IPS-18a (cell line): ENCODE data around the gene FUT9.
A peak's percentile ranks its signal among the peaks of the same experiment; 100 is the strongest.

Source experiments
- H3K27ac ChIP-seq: one replicate; pipeline ENCODE4 v1.5.1; 2013; ENCODE audit warnings: low read length
- H3K27me3 ChIP-seq: one replicate; pipeline ENCODE4 v1.6.1; 2013; ENCODE audit warnings: mild to moderate bottlenecking, low read length; ENCODE audit not compliant: control insufficient read depth, insufficient read depth
- H3K36me3 ChIP-seq: one replicate; pipeline ENCODE4 v1.6.1; 2013; ENCODE audit warnings: low read depth, low read length; ENCODE audit not compliant: control insufficient read depth
- H3K4me1 ChIP-seq: one replicate; pipeline ENCODE4 v1.6.1; 2013; ENCODE audit warnings: low read depth, low read length; ENCODE audit not compliant: control insufficient read depth
- H3K4me3 ChIP-seq: one replicate; pipeline ENCODE4 v1.5.1; 2013; ENCODE audit warnings: low read length
- H3K9ac ChIP-seq: one replicate; pipeline ENCODE4 v1.6.1; 2013; ENCODE audit warnings: mild to moderate bottlenecking, low read length, moderate library complexity
- H3K9me3 ChIP-seq: one replicate; pipeline ENCODE4 v1.6.1; 2013; ENCODE audit warnings: low read depth, low read length; ENCODE audit not compliant: control insufficient read depth

Gene FUT9

DNA sequence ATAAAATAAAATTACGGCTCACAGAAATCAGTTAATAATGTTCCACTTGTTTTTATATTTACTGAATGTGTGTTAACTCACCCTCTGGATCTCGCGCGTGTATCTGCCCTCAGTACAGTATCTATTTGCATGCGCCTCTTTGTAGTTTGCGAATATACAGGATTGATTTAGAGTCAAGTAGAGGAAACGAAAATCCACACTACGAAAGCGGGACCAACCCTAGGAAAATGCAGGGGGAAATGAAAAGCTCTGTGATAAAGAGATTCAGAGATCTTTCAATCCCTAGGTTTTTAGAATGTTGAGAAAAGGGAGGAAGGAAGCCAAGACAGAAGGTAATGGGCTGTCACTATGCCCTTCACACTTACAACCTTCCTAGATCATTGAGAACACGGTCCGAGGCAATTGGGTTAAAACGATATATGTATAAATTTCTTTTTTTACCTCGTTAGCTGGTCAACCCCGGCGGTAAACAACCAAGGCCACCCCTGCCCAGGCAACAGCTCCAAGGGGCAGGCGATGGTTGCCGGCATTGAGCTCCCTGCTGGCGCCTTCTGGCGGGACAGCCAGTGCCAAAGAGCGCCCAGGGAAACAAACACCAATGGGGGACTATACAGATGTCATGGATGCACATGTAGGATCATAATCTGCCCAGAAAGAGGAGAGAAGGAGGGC lies 792 bp upstream of the FUT9 start:
- peak overlapping the region; percentile 81 for H3K4me3 ChIP-seq
- H3K36me3 ChIP-seq = no peaks in the 10 kb centered on the region
- H3K9me3 ChIP-seq = no peaks in the 10 kb centered on the region
- H3K27ac ChIP-seq = peak overlapping the region; percentile 47
- peak overlapping the region; percentile 75 for H3K9ac ChIP-seq
- peaks cover 22% of the 10 kb centered on the region for H3K4me1 ChIP-seq
- H3K27me3 ChIP-seq = peaks cover 31% of the 10 kb centered on the region

GRCh38 chr6:96016334-96017069 lies 728 bp downstream of the FUT9 start:
- Histone ChIP-seq H3K9ac (peak overlapping the region; percentile 75), H3K9me3 (no peaks in the 10 kb centered on the region), H3K27me3 (peaks cover 31% of the 10 kb centered on the region), H3K36me3 (no peaks in the 10 kb centered on the region), H3K4me1 (peaks cover 22% of the 10 kb centered on the region), H3K4me3 (peak overlapping the region; percentile 81), H3K27ac (no peak overlapping the region)

- Histone ChIP-seq H3K4me3 (peak overlapping the region; percentile 81), H3K27me3 (peaks cover 31% of the 10 kb centered on the region), H3K9ac (no peak overlapping the region), H3K36me3 (no peaks in the 10 kb centered on the region), H3K4me1 (peaks cover 22% of the 10 kb centered on the region), H3K27ac (no peak overlapping the region), H3K9me3 (no peaks in the 10 kb centered on the region)
These were observed 1.2 kb downstream of the FUT9 start for GRCh38 chr6:96017070-96017359.

GRCh38 chr6:96022225-96022624 lies 6.5 kb downstream of the FUT9 start:
- no peaks in the 10 kb centered on the region for H3K36me3 ChIP-seq
- H3K4me1 ChIP-seq = peaks cover 2% of the 10 kb centered on the region
- H3K9ac ChIP-seq = no peak overlapping the region
- no peaks in the 10 kb centered on the region for H3K9me3 ChIP-seq
- no peak overlapping the region for H3K4me3 ChIP-seq
- H3K27me3 ChIP-seq = peaks cover 7% of the 10 kb centered on the region
- H3K27ac ChIP-seq = no peak overlapping the region

- Histone ChIP-seq H3K27ac (no peak overlapping the region), H3K9ac (no peak overlapping the region), H3K36me3 (no peaks in the 10 kb centered on the region), H3K9me3 (no peaks in the 10 kb centered on the region), H3K4me1 (peaks cover 4% of the 10 kb centered on the region), H3K4me3 (no peak overlapping the region), H3K27me3 (no peaks in the 10 kb centered on the region)
These were observed 16.9 kb downstream of the FUT9 start for GRCh38 chr6:96032661-96033060.

- no peak overlapping the region for H3K9ac ChIP-seq
- no peak overlapping the region for H3K4me3 ChIP-seq
- no peaks in the 10 kb centered on the region for H3K27me3 ChIP-seq
- no peak overlapping the region for H3K27ac ChIP-seq
- H3K4me1 ChIP-seq = peaks cover 10% of the 10 kb centered on the region
- no peaks in the 10 kb centered on the region for H3K9me3 ChIP-seq
- H3K36me3 ChIP-seq = no peaks in the 10 kb centered on the region
These were observed 35.8 kb downstream of the FUT9 start for GRCh38 chr6:96051555-96051954.

- no peaks in the 10 kb centered on the region for H3K4me1 ChIP-seq
These were observed 42.3 kb downstream of the FUT9 start for GRCh38 chr6:96058082-96058481.

GRCh38 chr6:96059586-96059985 lies 43.8 kb downstream of the FUT9 start:
- H3K36me3 ChIP-seq = no peaks in the 10 kb centered on the region
- no peak overlapping the region for H3K4me3 ChIP-seq
- no peak overlapping the region for H3K9ac ChIP-seq
- H3K9me3 ChIP-seq = no peaks in the 10 kb centered on the region
- no peak overlapping the region for H3K27ac ChIP-seq
- H3K27me3 ChIP-seq = no peaks in the 10 kb centered on the region
- H3K4me1 ChIP-seq = no peaks in the 10 kb centered on the region

More at GRCh38 chr6:96058082-96058481, 42.3 kb downstream of the FUT9 start:
- no peak overlapping the region for H3K9ac ChIP-seq
- no peaks in the 10 kb centered on the region for H3K36me3 ChIP-seq
- H3K4me3 ChIP-seq = no peak overlapping the region
- H3K9me3 ChIP-seq = no peaks in the 10 kb centered on the region
- no peak overlapping the region for H3K27ac ChIP-seq
- no peaks in the 10 kb centered on the region for H3K27me3 ChIP-seq

DNA sequence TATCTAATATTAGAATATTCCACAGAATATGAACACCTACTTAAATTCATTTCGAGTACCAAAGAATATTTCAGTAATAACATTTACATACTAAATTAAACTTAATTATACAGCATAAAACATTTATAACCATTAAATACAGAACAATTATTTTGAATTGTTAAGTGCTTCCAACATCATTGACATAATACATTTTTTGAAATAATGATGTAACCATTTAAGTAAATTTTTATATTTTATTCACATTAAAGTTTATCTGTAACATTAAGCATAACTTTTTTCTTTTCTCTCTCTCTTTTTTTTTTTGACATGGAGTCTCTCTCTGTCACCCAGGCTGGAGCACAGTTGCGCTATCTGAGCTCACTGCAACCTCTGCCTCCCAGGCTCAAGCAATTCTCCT lies 44.5 kb downstream of the FUT9 start:
- Histone ChIP-seq H3K9ac (no peak overlapping the region), H3K4me3 (no peak overlapping the region), H3K27me3 (no peaks in the 10 kb centered on the region), H3K4me1 (no peaks in the 10 kb centered on the region), H3K9me3 (no peaks in the 10 kb centered on the region), H3K27ac (no peak overlapping the region), H3K36me3 (no peaks in the 10 kb centered on the region)

DNA sequence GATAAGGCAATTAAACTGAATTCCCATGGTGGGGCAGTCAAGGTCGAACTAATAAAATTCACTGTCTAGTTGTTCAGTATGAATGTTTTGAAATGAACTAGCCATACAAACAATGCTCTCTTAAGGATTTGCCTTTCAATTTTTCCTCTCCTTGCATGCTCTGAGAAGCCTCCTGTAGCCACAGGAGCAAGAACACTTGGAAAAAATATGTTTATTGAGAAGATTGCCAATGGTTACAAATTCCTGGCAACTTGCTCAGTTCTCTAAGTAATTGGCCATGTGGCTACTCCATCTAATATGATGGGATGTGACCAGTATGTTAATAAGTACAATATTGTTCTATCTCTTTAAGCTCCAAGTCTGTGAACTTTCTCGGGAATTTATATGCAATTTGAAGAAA lies 49.4 kb downstream of the FUT9 start:
- H3K9me3 ChIP-seq = no peaks in the 10 kb centered on the region
- H3K9ac ChIP-seq = no peak overlapping the region
- no peak overlapping the region for H3K4me3 ChIP-seq
- H3K27ac ChIP-seq = no peak overlapping the region
- H3K4me1 ChIP-seq = no peaks in the 10 kb centered on the region
- H3K27me3 ChIP-seq = no peaks in the 10 kb centered on the region
- H3K36me3 ChIP-seq = no peaks in the 10 kb centered on the region

- Histone ChIP-seq H3K4me1 (no peaks in the 10 kb centered on the region), H3K27ac (no peak overlapping the region), H3K36me3 (no peaks in the 10 kb centered on the region), H3K9ac (no peak overlapping the region), H3K27me3 (no peaks in the 10 kb centered on the region), H3K4me3 (no peak overlapping the region), H3K9me3 (no peaks in the 10 kb centered on the region)
These were observed 50.6 kb downstream of the FUT9 start for GRCh38 chr6:96066376-96066775.

- Histone ChIP-seq H3K9me3 (no peaks in the 10 kb centered on the region), H3K27ac (no peak overlapping the region), H3K4me1 (peaks cover 6% of the 10 kb centered on the region), H3K27me3 (no peaks in the 10 kb centered on the region), H3K36me3 (no peaks in the 10 kb centered on the region), H3K4me3 (no peak overlapping the region), H3K9ac (no peak overlapping the region)
These were observed 57.8 kb downstream of the FUT9 start for GRCh38 chr6:96073555-96073954.
